GM18519 (cell line): Measurements from ENCODE around the gene CD1D.

Experiments
- ATAC-seq: cut with Tn5 transposase; IDR thresholded peaks from one replicate; pipeline ENCODE4 v1.9.1; 2021; ENCODE audit warnings: mild to moderate bottlenecking, moderate library complexity; ENCODE audit not compliant: unreplicated experiment, low FRiP score

CD1D gene

DNA sequence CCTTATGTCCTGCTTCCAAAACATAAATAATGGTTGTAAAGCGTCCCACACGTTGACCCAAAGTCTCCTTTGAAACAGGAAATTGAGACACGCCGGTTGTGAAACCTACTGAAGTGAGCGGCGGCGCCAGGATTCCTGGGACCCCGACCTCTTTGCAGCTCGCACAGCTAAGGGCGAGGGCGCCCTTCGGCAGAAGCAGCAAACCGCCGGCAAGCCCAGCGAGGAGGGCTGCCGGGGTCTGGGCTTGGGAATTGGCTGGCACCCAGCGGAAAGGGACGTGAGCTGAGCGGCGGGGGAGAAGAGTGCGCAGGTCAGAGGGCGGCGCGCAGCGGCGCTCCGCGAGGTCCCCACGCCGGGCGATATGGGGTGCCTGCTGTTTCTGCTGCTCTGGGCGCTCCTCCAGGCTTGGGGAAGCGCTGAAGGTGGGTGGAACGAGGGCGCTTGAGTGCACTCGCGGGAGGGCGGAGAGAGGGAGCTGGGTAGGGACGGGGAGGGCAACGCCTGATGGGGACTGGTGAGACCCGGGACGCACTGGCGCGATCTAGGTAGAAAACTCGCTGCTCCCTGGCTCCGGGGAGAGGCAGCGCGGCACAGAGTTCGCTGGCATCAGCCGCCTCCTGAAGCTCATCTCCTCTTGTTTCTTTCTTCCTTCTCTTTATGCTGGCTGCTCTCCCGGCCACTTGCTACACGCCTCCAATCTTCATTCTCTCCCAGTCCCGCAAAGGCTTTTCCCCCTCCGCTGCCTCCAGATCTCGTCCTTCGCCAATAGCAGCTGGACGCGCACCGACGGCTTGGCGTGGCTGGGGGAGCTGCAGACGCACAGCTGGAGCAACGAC lies at the start of gene CD1D:
Gene CD1D (plus strand): TSS at position 155 of the 836 bp plus-strand sequence. CDS start 207 bp downstream, at position 362.
- no peak for ATAC-seq

DNA sequence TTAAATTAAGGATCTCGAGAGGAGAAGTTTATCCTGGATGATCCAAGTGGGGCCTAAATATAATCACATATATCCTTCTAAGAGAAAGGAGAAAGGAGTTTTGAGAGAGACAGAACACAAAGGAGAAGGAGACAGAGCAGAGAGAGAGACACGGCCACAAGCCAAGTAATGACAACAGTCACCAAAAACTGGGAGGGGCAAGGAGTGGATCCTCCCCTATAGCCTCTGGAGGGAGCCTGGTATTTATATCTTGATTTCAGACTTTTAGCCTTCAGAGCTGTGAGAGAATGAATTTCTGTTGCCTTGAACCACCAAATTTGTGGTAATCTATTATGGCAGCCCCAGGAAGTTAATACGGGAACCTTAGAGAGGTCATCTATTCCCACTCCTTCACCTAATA lies 49.5 kb upstream of the CD1D start:
- no peak for ATAC-seq

DNA sequence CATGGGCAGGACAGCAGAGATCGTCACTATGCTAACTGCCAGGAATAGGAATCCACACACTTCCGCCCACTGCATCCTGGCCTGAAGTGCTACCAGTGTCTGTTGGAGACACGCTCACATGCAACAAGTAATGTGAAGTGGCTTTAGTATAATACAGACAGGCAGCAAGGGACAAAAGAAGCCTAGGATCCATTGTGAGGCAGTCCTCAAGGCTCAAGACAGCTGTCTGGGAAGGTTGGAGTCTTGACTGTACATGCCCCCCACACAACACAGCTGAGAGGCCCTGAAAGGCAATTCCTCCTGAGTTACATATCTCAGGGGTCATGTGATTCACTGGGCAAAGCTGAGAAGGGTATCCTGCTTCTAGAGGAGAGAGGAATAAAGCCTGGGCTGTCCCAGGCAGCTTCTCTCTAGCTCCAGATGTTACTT lies 39.9 kb upstream of the CD1D start:
- no peak for ATAC-seq

DNA sequence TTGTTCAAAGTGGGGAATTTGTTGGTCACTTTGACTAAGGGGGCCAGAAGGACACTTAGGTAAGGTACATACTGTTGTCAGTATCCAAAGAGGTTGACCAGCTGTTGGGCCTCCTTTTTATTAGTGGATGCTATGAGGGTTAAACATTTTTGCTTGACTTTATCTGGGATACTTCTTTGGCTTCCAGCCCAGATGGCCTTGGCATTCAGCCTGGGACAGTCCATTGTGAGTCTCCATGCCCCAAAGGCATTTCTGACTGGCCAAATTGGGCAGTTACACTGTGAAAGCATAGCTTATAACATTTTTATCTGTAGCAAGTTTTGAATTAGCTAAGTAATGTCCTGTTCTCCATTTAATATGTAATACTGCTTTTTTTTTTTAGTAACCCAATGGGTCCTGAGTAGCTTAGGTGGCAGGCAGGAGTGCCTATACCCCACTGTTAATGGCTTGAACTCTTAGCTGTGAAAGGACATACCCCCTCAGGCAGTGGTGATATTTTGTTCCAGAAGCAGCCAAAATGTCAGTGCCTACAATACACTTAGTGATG lies 35.4 kb upstream of the CD1D start:
- ATAC-seq = no peak

- no peak for ATAC-seq
These were observed 34.5 kb upstream of the CD1D start for GRCh38 chr1:158146165-158146564.

DNA sequence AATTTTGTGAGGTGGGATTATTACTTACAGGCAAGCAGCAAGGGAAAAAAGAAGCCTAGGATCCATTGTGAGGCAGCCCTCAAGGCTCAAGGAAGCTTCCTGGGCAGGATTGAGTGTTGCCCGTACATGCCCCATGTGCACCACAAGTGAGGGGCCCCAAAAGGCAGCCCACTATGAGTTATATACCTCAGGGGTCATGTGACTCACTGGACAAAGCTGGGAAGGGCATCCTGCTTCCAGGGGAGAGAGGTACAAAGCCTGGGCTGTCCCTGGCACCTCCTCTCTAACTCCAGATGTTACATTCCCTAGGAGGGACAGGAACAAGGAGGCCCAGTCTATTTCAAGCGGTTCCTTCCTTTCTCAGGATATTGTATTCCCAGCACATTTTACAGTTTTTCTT lies 34.0 kb upstream of the CD1D start:
- ATAC-seq = no peak

DNA sequence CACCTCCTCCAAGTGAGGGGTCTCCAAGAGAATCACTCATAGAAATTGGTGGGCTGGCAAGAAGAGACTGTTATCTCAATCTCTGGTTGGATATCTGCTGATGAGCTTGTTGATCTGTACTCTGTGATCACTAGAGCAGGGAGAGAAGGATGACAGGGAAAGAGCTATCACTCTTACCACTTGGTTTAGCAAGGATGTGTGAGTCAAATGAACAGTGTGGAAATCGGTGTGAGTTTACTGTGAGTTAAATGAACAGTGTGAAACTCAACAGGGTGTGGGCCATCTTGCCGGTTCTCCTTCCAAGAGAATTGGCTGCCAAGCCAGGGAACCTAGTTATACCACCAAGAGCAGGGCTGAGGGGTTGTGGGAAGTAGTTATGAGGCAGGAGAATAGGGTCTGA lies 33.3 kb upstream of the CD1D start:
- ATAC-seq = no peak

DNA sequence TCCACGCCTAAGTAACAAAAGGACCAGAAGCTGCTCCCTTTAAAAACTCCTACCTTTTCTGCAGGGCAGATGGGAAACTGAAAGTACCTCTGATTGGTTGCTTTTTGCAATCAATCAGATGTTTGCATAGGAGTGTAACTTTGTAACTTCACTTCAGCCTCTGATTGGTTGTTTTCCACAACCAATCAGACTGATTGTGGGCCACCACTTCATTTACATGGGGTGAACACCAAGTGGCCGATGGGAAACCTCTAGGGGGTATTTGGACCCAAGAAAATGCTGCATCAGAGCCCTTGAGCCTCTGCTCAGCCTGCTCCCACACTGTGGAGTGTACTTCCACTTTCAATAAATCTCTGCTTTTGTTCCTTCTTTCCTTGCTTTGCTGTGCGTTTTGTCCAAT lies 32.8 kb upstream of the CD1D start:
- no peak for ATAC-seq

- no peak for ATAC-seq
These were observed 32.2 kb upstream of the CD1D start for GRCh38 chr1:158148468-158148867.

- no peak for ATAC-seq
These were observed 31.5 kb upstream of the CD1D start for GRCh38 chr1:158149175-158149574.

DNA sequence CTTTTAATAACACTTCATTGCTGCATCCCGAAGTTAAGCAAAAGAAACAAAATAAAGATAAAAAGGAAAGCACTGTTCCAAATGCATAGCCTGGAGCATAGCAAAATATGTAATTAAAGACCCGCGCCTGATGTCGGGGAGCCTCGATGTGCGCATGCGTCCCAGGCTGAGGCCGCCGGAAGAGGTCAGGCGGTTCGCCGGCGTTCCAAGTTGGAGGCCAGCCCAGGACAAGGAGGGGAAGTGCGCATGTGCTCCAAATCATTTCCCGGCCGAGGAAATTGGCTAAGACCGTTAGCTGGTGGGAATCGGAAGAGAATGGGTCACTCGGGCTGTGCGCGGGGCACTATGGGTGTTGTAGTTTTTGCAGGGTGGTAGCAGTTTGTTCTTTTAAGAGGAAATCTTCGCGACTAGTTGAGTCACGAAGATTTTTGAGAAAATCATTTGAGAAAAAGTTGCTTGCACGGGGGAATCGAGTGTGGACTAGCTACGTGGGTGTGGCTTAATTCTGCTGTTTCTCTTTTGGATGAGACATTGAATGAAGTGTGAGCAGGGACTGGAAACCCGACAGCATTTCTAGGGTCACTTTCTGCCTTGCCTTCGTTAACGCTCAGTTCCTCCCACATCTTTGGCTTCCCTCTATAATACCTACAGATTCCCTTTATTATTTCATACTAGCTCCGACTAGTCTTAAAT lies 31.0 kb upstream of the CD1D start:
- ATAC-seq = no peak

DNA sequence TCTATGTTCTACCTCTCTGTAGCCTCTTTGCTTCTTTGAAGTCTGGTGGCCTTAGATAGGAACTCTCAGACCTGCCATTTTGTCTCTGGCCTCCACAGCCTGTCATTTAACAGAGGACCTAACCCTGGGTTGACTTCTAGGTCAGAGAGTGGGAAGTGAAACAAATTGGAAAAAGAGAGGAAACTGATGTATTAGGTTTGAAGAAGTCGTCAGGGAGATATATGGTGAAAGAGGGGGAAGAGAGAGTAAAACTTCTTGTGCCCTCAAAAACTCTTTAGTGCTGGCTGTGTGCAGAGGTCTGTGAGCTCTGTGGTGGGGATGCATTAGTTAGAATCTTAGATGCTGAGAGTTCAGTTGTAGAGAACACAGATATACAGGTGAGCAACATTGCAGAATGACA lies 30.2 kb upstream of the CD1D start:
- no peak for ATAC-seq

DNA sequence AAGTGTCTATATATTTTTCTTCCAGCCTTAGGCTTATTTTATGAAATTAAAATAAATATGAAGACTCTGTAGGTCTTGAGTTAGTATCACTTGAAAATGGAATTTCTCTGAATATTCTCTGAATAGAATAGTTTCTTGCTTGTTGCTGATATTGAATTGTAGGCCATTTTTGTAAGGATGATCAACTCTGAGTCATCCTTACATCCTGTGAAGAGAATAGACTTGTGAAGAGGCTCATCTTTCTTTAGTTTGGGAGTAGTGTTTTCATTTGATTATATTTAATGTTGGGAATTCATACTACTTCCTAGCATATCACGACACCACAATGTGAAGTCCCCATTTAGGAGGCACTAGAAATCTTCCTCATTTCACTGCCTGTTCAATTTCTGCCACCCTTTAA lies 27.5 kb upstream of the CD1D start:
- ATAC-seq = no peak

- no peak for ATAC-seq
These were observed 26.8 kb upstream of the CD1D start for GRCh38 chr1:158153746-158154444.

DNA sequence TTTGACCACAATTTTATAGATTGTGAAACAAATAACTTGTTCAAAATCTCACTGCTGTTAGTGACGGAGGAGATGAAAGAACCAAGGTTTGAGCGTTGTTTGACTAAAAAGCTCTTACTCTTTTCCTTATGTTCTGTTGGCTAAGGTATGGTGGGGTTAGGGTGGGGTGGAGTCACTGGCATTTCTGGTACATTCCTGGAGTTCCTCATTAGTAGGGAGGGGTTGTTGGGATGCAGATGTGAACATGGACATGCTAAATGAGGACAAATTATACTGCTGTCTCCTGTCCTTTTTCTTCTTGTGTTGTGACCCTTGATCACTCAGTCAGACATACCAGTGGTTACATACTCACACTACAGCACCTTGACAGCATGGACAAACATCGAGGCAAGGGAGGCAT lies 26.2 kb upstream of the CD1D start:
- ATAC-seq = no peak

- no peak for ATAC-seq
These were observed 25.0 kb upstream of the CD1D start for GRCh38 chr1:158155673-158156072.

DNA sequence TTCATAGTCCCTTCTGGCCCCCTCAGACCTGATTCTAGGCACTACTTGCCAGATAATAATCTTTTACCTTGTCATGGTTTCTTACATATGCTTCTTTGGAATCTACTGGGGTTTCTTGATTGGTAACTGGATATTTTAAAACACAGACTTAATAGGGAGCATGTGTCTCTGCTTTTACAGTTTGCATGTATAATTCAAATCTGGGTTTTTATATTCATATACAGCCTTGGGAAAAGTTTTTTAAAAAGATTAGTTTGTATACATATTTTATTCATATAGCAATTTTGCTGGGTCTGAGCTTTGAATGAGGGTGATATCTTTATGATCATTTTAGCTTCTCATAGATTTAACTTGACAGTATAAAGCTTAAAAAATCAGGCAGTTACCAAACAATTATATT lies 21.1 kb upstream of the CD1D start:
- ATAC-seq = no peak

DNA sequence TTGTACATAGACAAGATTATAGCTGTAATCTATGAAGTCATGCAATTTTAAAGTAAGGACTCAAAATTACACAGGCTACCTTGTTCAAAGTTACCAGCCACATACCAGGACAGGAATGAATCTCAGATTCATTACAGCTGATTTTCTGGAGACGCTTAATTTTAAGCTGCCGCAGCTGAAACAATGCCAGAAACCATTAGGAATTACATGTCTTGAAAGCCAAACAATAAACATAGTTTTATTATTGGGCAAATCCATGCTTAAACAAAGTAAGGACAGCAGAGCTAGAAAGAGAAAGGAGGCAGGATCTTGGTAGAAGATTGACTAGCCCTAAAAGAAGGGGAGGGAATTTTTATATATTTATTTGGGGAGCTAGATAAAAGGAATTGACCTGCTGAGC lies 19.2 kb upstream of the CD1D start:
- ATAC-seq = no peak

DNA sequence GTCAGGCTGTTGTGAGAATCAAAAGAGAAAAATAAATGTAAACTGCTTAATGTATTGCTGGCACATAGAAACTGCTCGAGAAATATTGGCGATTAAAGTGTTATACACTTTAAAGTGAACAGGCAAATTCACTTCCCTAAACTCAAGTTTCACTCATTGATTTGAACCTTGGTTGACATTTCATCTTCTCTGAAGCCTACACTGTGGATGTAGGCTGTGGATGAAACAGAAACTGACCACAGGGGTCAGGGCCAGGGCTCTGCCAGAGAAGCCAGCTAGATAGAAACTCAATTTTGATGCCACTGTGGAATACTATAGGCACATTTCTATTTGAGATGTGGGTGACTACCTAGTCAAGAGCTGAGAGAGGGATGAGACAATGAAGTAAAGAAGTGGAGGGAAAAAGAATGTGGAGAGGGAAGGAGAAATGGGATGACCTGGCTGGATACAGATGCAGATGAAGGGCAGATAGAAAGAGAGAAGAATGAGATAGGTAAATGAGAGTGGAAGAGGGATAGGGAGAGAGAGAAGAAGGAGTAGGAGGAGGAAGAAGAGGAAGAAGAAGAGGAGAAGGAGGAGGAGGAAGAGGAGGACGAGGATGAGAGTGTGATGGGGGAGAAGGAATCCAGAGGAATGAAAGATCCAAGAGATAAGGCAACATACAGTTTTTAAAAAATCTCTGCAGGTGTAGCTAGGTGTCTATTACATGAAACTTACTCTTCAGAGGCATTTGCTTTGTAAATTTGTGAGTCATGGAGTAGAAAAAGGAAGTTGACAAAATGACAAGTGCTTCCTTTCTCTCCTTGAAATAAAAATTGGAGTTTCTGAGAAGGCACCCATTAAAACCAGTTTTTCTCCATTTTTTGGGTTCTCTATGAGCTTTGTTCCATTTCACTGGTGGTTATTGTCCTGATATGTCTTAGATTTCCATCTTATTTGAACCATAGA lies 17.4 kb upstream of the CD1D start:
- peak; percentile 97 for ATAC-seq

- ATAC-seq = no peak
These were observed 11.6 kb upstream of the CD1D start for GRCh38 chr1:158169105-158169504.
